22Rv1 (cell line): Measurements from ENCODE around the gene GDPD3.

Experiments used
- H3K27ac ChIP-seq: fragments of 450-650 bp; 2 replicates; pipeline ENCODE4 v1.5.1; 2017
- ZFX ChIP-seq: fragments of 450-650 bp; IDR thresholded peaks from 2 replicates; pipeline ENCODE4 v1.6.1; 2017; ENCODE audit warnings: antibody characterized with exemption, borderline replicate concordance
- TF ChIP-seq, protein P1 (sequence below): fragments of 450-650 bp; IDR thresholded peaks from 2 replicates; pipeline ENCODE4 v1.5.1; 2017; ENCODE audit warnings: mild to moderate bottlenecking

The GDPD3 gene

DNA sequence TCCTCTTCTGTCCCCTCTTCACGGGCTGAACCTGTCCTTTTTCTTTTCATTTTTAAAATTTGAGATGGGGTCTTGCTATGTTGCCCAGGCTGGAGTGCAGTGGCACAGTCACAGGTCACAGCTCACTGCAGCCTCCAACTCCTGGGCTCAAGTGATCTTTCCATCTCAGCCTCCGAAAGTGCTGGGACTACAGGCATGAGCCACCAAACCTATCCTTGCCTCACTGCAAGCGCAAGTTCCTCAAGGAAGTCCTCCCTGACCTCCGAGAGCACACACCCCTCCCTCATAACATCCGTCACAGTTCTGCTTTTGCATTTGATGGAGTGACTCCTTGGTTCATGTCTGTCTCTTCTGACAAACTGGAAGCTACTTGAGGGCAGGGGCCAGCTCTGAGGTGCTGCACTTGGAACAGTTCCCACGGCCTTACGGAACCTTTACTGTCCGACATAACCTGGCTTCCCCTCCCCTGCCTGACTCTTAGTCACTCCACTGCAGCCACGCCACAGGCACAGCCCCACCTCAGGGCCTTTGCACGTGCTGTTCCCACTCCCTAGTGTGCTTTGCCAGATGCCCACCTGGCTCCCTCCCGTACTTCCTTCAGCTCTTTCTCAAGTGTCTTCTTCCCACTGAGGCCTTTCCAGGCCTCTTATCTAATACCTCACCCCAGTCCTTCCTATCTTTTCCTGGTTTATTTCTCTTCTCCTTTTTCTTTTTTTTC, 26.0 kb downstream of the GDPD3 start:
- H3K27ac ChIP-seq = peak overlapping the region; percentile 25
- TF ChIP-seq, protein P1, sequence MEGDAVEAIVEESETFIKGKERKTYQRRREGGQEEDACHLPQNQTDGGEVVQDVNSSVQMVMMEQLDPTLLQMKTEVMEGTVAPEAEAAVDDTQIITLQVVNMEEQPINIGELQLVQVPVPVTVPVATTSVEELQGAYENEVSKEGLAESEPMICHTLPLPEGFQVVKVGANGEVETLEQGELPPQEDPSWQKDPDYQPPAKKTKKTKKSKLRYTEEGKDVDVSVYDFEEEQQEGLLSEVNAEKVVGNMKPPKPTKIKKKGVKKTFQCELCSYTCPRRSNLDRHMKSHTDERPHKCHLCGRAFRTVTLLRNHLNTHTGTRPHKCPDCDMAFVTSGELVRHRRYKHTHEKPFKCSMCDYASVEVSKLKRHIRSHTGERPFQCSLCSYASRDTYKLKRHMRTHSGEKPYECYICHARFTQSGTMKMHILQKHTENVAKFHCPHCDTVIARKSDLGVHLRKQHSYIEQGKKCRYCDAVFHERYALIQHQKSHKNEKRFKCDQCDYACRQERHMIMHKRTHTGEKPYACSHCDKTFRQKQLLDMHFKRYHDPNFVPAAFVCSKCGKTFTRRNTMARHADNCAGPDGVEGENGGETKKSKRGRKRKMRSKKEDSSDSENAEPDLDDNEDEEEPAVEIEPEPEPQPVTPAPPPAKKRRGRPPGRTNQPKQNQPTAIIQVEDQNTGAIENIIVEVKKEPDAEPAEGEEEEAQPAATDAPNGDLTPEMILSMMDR = no peak

DNA sequence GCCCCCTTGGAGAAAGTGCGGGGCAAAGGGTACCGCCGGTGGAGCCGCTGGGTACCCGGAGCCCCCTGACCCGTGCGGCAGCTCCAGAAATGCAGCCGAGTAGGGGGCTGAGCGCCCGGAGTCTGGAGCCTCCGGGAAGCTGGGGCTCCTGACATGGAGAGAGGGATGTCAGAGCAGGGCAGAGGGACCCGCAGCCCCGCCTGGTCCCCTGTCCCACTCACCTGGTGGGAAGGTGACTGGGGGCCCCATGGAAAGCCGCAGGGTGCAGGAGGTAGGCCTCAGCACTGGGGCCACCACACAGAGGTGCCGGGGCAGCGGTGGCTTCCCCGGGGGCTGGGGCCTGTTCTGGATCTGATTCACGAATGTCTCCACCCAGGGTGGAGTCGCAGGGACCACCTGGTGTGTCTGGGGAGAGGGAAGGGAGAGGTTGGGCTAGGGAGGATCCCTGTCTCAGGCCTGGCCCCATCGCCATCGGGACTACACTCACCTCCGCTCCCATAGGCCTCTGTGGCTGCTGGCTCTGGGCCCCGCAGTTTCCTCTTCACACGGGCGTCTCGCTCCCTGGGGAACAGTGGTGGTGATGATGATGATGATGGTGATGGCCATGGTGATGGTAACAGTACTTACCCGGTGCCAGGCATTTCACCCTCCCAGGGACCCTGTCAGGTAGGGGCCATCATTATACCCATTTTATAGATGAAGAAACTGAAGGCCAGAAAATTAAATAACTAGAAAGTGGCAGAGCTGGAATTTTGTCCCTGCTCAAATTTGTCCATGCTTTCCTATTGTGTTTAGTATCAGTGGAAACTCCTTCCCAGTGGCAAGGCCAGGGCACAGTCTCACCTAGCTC, 26.8 kb downstream of the GDPD3 start:
- no peak overlapping the region for H3K27ac ChIP-seq

DNA sequence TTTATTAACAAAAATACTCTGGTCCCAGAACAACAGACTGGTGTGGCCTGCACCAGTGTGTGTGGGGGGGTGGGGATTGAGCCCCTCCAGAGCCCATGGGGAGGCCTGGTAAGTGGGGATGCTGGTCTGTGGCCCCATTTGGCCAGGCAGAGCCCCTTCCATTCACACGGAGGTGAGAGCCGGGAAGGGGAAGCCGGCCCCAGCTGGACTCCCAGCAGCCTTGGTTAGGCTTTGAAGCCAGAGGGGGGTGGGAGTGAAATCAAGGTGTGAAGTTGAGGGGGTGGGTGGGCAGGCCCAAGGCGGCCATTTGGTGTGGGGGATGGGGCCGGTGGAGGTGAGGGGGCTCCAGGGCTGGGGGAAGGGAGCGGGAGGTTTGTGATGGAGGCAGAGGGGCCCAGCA, 27.5 kb downstream of the GDPD3 start:
- 0 out of 2 replicates have a peak overlapping the region, but pooled peaks have one; percentile 36 for H3K27ac ChIP-seq
- TF ChIP-seq ZFX = no peak
- TF ChIP-seq, protein P1 = no peak

More for the DNA sequence above, 26.8 kb downstream of the GDPD3 start:
- TF ChIP-seq ZFX = no peak
- TF ChIP-seq, protein P1 = no peak

DNA sequence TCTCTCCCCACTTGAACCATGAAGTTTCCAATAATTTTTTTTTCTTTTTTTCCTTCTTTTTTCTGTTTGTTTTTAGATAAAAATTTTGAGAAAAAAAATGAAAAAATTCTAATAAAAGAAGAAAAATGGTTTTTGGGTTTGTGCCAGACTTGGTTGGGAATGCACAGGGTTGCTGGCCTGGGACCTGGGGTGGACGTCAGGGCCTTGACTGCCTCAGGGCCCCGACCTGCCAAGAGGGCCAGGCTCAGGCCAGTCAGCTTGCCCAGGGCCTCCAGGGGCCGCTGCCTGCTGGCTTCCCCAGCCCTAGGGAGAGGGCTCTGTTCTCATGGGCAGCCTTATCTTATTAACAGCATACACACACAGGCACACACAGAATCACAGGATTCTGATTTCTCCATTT, 28.1 kb downstream of the GDPD3 start:
- TF ChIP-seq, protein P1 = no peak
- TF ChIP-seq ZFX = no peak
- peak overlapping the region; percentile 36; the same call in 1 of the 2 replicates for H3K27ac ChIP-seq

DNA sequence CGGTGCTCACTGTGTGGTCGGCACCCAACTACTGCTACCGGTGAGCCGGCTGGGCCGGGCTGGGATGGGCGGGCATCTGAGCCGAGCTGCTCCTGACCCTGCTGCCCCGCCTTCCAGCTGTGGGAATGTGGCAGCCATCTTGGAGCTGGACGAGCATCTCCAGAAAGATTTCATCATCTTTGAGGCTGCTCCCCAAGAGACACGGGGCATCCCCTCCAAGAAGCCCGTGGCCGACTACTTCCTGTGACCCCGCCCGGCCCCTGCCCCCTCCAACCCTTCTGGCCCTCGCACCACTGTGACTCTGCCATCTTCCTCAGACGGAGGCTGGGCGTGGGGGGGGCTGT, 28.5 kb downstream of the GDPD3 start:
- TF ChIP-seq ZFX = no peak
- TF ChIP-seq, protein P1 = no peak
- no peak overlapping the region for H3K27ac ChIP-seq

DNA sequence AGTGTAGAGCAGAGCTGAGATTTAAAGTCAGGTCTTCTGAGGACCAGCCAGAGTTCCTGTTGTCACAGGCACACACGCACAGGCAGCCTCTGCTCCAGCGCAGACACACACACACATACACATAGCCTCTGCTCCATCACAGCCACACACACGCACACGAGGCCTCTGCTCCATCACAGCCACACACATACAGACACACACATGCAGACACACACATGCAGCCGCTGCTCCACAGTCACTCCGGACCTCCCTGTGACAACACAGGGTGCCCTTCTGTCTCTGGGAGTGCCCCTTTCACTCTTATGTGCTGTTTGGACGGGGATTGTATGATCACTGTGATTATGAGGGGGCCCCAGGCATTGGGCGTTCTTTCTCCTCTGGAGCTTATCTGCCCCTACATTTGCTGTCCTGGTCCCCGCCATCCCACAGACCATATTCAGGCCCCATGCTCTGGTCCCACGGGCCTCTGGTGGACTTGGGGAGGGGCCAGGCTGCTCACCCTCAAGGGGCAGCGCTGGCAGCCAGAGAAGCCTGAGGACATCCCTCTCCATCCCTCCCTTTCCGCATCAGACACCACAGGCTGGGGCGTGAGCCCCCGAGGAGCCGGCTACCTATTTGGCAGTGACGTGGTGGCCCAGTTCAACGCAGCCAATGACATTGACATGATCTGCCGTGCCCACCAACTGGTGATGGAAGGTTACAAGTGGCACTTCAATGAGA, 29.1 kb downstream of the GDPD3 start:
- TF ChIP-seq ZFX = no peak
- TF ChIP-seq, protein P1 = no peak

More for the DNA sequence above, 29.1 kb downstream of the GDPD3 start:
- H3K27ac ChIP-seq = no peak overlapping the region
